Measurements from ENCODE around the gene HMGXB3. TPM values are rescaled to one million over a fixed set of nuclear protein-coding genes. Genes with fewer than 3 reads are reported as not detected.

Gene HMGXB3
- total RNA-seq, 4 donors from 2014 or later, result 17.4 to 26.5 (median 23.1) TPM

DNA sequence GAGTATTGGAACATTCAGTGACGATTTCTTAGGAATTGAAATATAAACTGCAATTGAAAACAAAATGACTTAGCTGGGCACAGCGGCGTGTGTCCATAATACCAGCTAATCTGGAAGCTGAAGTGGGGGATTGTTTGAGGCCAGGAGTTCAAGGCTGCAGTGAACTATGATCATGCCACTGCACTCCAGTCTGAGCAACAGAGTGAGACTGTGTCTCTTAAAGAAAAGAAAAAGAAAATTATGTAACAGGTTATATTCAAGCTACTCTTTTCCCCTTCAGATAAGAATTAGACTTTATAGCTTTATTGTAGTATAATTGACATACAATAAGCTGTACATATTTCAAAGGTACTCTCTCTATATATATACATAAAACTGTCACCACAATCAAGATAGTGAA lies 33.6 kb upstream of the HMGXB3 start:
- Histone ChIP-seq H3K4me3 (no peak overlapping the region), H3K27ac (replicated peaks in 1 of 4) (no peak overlapping the region), H3K27me3 (no peaks in the 10 kb centered on the region), H3K4me1 (peaks cover 0 to 8% (median under 1%) of the 10 kb centered on the region in 4 donors), H3K36me3 (no peaks in the 10 kb centered on the region), H3K9me3 (no peaks in the 10 kb centered on the region)
- no peak for DNase-seq (ENCODE audit: extremely low spot score)
- 94% methylated on average over 3 of the region's 3 CpGs for WGBS
- TF ChIP-seq, protein P1, sequence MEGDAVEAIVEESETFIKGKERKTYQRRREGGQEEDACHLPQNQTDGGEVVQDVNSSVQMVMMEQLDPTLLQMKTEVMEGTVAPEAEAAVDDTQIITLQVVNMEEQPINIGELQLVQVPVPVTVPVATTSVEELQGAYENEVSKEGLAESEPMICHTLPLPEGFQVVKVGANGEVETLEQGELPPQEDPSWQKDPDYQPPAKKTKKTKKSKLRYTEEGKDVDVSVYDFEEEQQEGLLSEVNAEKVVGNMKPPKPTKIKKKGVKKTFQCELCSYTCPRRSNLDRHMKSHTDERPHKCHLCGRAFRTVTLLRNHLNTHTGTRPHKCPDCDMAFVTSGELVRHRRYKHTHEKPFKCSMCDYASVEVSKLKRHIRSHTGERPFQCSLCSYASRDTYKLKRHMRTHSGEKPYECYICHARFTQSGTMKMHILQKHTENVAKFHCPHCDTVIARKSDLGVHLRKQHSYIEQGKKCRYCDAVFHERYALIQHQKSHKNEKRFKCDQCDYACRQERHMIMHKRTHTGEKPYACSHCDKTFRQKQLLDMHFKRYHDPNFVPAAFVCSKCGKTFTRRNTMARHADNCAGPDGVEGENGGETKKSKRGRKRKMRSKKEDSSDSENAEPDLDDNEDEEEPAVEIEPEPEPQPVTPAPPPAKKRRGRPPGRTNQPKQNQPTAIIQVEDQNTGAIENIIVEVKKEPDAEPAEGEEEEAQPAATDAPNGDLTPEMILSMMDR (IDR thresholded peaks at IDR 0.05), result no peak
- TF ChIP-seq EP300 (IDR thresholded peaks at IDR 0.05) (no peak), POLR2A (IDR thresholded peaks at IDR 0.05; ENCODE audit: low read depth) (no peak), POLR2AphosphoS5 (IDR thresholded peaks at IDR 0.05) (no peak)
- intact Hi-C loops (cut with DNase I), result no loop called here

DNA sequence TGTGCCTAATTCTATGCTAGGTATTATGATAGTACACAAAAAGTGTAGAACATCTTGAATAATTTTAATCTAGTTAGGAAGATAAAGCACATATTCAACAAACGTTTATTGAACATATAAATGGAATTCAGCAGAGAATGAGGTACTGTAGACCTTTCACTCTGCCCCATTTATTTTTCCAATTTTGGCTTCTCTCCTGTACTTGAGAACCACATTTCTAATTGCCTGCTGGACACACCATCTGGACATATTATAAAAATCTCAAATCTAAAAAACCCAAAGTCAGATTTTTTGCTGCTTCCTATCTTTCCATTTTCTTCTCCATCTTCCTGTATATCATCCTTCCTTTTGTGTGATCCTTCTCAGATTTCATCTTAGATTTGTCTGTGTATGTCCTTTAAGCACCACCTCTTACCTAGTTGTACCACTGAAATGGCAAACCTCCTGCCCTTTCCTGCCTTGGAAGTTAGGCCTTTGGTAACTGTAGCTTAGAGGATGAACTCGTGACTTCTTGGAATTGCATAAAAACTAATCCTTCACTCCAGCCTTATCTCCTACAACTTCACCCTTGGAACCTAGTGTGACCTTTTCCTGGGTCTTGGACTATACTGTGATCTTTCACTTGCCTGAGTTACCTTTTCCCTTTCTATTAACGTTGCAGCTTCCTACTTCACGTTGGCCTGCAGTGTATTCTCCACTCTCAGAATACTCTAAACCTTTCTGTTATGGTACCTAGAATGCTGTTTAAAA lies 31.2 kb upstream of the HMGXB3 start:
- TF ChIP-seq POLR2AphosphoS5 (IDR thresholded peaks at IDR 0.05) (no peak), POLR2A (IDR thresholded peaks at IDR 0.05; ENCODE audit: low read depth) (no peak), EP300 (IDR thresholded peaks at IDR 0.05) (no peak)
- TF ChIP-seq, protein P1 (IDR thresholded peaks at IDR 0.05), result no peak
- Histone ChIP-seq H3K9me3 (no peaks in the 10 kb centered on the region), H3K4me3 (no peak overlapping the region), H3K27ac (replicated peaks in 1 of 4) (no peak overlapping the region), H3K27me3 (no peaks in the 10 kb centered on the region), H3K36me3 (no peaks in the 10 kb centered on the region), H3K4me1 (no peaks in the 10 kb centered on the region)
- DNase-seq (ENCODE audit: extremely low spot score), result no peak
- intact Hi-C loops (cut with DNase I), result no loop called here
- 94% methylated on average over 4 of the region's 4 CpGs for WGBS

DNA sequence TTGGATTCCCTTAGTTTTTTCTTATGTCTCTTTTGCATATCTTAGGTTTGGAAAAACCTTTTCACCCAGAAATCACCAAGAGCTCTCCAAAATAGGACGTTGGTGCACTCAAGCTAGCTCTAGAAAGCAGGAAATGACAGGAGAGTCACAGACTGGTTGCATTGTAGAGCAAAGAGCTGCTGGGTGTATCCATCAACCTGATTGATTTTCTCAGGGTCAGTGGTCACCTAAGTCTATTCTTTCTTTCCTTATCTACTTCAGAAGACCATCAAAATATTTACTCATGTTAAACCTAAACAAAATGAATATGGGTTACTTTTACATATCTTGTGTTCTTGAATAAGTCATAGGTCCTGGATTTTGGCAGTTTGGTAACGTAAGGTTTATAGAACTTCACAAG lies 25.1 kb upstream of the HMGXB3 start:
- Histone ChIP-seq H3K27me3 (no peaks in the 10 kb centered on the region), H3K9me3 (no peaks in the 10 kb centered on the region), H3K4me1 (no peaks in the 10 kb centered on the region), H3K4me3 (no peak overlapping the region), H3K27ac (replicated peaks in 1 of 4) (no peak overlapping the region), H3K36me3 (peaks cover 0 to 28% (median 26%) of the 10 kb centered on the region in 4 donors)
- intact Hi-C loops (cut with DNase I), result no loop called here
- TF ChIP-seq EP300 (IDR thresholded peaks at IDR 0.05), result no peak
- no peak for DNase-seq (ENCODE audit: extremely low spot score)
- 63% methylated on average over 2 of the region's 2 CpGs for WGBS

DNA sequence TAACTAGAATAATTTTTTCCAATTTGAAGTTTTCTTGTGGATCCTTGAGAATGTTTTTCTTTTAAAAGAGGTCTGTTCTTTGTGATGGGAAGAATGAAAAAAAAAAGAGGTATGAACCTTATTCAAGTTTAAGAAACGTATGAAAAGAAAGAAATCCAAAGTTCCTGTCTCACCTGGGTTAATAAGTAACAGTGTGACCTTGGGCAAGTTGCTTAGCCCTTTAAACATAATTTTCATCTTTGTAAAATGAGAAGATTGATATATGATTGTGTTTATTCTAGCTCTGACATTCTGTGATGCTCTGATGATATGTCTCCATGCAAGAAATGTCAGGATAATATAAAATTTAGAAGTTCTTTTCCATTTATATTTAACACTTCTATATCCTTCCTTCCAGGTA lies 20.6 kb upstream of the HMGXB3 start:
- WGBS, result 97% methylated on average over 1 of the region's 1 CpG
- no peak for TF ChIP-seq POLR2AphosphoS5 (IDR thresholded peaks at IDR 0.05)
- Histone ChIP-seq H3K27me3 (no peaks in the 10 kb centered on the region), H3K9me3 (no peaks in the 10 kb centered on the region), H3K27ac (replicated peaks in 1 of 4) (no peak overlapping the region), H3K4me3 (no peak overlapping the region), H3K36me3 (peaks cover 0 to 46% (median 36%) of the 10 kb centered on the region in 4 donors), H3K4me1 (no peaks in the 10 kb centered on the region)
- DNase-seq (ENCODE audit: extremely low spot score), result no peak
- intact Hi-C loops (cut with DNase I), result no loop called here

DNA sequence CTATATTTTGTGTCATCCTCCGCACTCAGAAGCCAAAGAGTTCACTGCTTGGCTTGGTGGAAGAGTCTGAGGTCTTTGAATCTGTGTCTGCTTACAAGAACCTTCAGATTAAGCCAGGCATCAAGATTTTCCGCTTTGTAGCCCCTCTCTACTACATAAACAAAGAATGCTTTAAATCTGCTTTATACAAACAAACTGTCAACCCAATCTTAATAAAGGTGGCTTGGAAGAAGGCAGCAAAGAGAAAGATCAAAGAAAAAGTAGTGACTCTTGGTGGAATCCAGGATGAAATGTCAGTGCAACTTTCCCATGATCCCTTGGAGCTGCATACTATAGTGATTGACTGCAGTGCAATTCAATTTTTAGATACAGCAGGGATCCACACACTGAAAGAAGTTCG lies 19.3 kb upstream of the HMGXB3 start:
- no peak overlapping the region for H3K4me3 ChIP-seq
- H3K27me3 ChIP-seq, result no peaks in the 10 kb centered on the region
- no peak overlapping the region for H3K27ac ChIP-seq (replicated peaks in 1 of 4)
- peaks cover 0 to 46% (median 36%) of the 10 kb centered on the region in 4 donors for H3K36me3 ChIP-seq
- intact Hi-C loops (cut with DNase I), result no loop called here
- DNase-seq (ENCODE audit: extremely low spot score), result no peak
- 66% methylated on average over 3 of the region's 3 CpGs for WGBS
- no peaks in the 10 kb centered on the region for H3K4me1 ChIP-seq
- TF ChIP-seq POLR2A (IDR thresholded peaks at IDR 0.05; ENCODE audit: low read depth) (no peak), EP300 (IDR thresholded peaks at IDR 0.05) (no peak), POLR2AphosphoS5 (IDR thresholded peaks at IDR 0.05) (no peak)
- TF ChIP-seq, protein P1 (IDR thresholded peaks at IDR 0.05), result no peak
- H3K9me3 ChIP-seq, result no peaks in the 10 kb centered on the region

DNA sequence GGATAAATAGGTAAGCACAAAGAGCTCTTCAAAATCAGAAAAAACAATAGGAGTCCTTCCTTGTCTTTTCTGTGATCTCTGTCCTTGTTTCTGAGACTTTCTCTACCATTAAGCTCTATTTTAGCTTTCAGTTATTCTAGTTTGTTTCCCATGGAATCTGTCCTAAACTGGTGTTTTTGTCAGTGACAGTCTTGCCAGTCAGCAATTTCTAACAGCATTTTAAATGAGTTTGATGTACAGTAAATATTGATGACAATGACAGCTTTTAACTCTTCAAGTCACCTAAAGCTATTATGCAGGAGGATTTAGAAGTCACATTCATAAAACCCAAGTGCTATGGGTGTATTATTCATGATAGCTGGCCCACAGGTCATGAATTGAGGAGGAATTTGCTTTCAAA lies 18.0 kb upstream of the HMGXB3 start:
- Histone ChIP-seq H3K4me1 (no peaks in the 10 kb centered on the region), H3K36me3 (peaks cover 0 to 46% (median 33%) of the 10 kb centered on the region in 4 donors), H3K27me3 (no peaks in the 10 kb centered on the region), H3K4me3 (no peak overlapping the region), H3K27ac (replicated peaks in 1 of 4) (no peak overlapping the region), H3K9me3 (no peaks in the 10 kb centered on the region)
- intact Hi-C loops (cut with DNase I), result no loop called here
- DNase-seq (ENCODE audit: extremely low spot score), result no peak
- TF ChIP-seq POLR2AphosphoS5 (IDR thresholded peaks at IDR 0.05), result no peak
- TF ChIP-seq EP300 (IDR thresholded peaks at IDR 0.05), result no peak
- TF ChIP-seq, protein P1 (IDR thresholded peaks at IDR 0.05), result no peak
- no peak for TF ChIP-seq POLR2A (IDR thresholded peaks at IDR 0.05; ENCODE audit: low read depth)
